ENCODE results near the gene PCDHGC3.
A peak's percentile ranks its signal among the peaks of the same experiment; 100 is the strongest.

Gene PCDHGC3

GRCh38 chr5:141477044-141477575, 1.3 kb downstream of the PCDHGC3 start:
- TF ChIP-seq YY1 (IDR thresholded peaks at IDR 0.05; ENCODE audit: low read depth) (no peak), ZBTB7A (IDR thresholded peaks at IDR 0.05; ENCODE audit: low read depth) (no peak), FOXM1 (IDR thresholded peaks at IDR 0.05; ENCODE audit: borderline replicate concordance, low read depth) (no peak), RAD21 (IDR thresholded peaks at IDR 0.05; ENCODE audit: low read depth) (no peak), CREB1 (IDR thresholded peaks at IDR 0.05; ENCODE audit: low read depth) (no peak)
- TF ChIP-seq, protein P1, sequence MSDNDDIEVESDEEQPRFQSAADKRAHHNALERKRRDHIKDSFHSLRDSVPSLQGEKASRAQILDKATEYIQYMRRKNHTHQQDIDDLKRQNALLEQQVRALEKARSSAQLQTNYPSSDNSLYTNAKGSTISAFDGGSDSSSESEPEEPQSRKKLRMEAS (IDR thresholded peaks at IDR 0.05), result no peak
- TF ChIP-seq, protein P2, sequence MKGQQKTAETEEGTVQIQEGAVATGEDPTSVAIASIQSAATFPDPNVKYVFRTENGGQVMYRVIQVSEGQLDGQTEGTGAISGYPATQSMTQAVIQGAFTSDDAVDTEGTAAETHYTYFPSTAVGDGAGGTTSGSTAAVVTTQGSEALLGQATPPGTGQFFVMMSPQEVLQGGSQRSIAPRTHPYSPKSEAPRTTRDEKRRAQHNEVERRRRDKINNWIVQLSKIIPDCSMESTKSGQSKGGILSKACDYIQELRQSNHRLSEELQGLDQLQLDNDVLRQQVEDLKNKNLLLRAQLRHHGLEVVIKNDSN (IDR thresholded peaks at IDR 0.05), result no peak

GRCh38 chr5:141477815-141478214, 2.0 kb downstream of the PCDHGC3 start:
- TF ChIP-seq CEBPB (IDR thresholded peaks at IDR 0.05), result no peak
- no peak for TF ChIP-seq ZBTB7A (IDR thresholded peaks at IDR 0.05; ENCODE audit: low read depth)
- TF ChIP-seq NFIC (IDR thresholded peaks at IDR 0.05), result no peak

DNA sequence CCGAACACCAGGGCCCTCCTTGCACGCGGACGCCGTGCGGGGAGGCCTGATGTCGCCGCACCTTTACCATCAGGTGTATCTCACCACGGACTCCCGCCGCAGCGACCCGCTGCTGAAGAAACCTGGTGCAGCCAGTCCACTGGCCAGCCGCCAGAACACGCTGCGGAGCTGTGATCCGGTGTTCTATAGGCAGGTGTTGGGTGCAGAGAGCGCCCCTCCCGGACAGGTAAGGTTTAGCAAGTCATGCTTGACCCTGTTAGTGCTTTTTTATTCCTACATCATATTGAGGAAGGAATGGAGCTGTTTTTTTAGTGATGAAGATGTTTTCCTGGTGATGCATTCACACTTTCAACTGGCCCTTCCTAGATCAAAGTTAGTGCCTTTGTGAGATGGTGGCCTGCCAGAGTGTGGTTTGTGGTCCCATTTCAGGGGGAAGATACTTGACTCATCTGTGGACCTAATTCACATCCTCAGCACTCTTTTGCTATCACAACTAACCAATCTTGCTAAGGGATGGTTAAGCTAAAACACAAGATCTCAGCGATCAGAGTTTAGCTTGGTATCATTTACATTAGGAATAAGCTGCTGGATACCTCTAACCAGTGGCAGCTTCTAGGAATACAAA, 2.7 kb downstream of the PCDHGC3 start:
- TF ChIP-seq YY1 (IDR thresholded peaks at IDR 0.05; ENCODE audit: low read depth), result no peak
- TF ChIP-seq RAD21 (IDR thresholded peaks at IDR 0.05; ENCODE audit: low read depth), result peak; percentile 9; the same call in 1 of the 2 replicates
- peak; percentile 49; the same call in 1 of the 2 replicates for TF ChIP-seq NFIC (IDR thresholded peaks at IDR 0.05)

DNA sequence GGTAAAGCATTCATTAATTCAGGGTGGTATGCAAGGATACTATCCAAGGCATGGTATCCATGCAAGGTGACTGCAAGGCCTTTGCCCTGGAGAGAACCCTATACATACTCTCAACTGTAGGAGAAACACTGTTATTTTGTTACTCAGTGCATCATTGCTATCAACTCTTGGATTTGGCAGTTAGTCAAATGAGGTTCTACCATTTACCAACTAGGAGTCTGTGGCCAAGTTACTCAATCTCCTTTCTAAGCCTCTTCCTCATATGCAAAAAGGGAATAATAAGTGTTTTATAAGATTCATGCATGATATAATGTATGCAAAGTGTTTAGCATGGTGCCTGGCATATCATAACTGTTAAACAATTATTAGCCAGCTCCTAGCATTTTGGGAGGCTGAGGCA, 4.0 kb downstream of the PCDHGC3 start:
- no peak for TF ChIP-seq RAD21 (IDR thresholded peaks at IDR 0.05; ENCODE audit: low read depth)
- TF ChIP-seq EP300 (IDR thresholded peaks at IDR 0.05; ENCODE audit: borderline replicate concordance), result no peak
- no peak for TF ChIP-seq ZBTB7A (IDR thresholded peaks at IDR 0.05; ENCODE audit: low read depth)
- no peak for TF ChIP-seq EGR1 (IDR thresholded peaks at IDR 0.05)
- no peak for TF ChIP-seq TEAD4 (IDR thresholded peaks at IDR 0.05)
- no peak for TF ChIP-seq CEBPB (IDR thresholded peaks at IDR 0.05)
- no peak for TF ChIP-seq TCF12 (IDR thresholded peaks at IDR 0.05; ENCODE audit: low read depth)
- TF ChIP-seq CREB1 (IDR thresholded peaks at IDR 0.05; ENCODE audit: low read depth), result no peak
- TF ChIP-seq, protein P2 (IDR thresholded peaks at IDR 0.05), result no peak
- no peak for TF ChIP-seq TAF1 (IDR thresholded peaks at IDR 0.05; ENCODE audit: low read depth)
- TF ChIP-seq, protein P1 (IDR thresholded peaks at IDR 0.05), result no peak
- no peak for TF ChIP-seq REST (IDR thresholded peaks at IDR 0.05; ENCODE audit: low read depth)
- TF ChIP-seq NFIC (IDR thresholded peaks at IDR 0.05), result no peak
- no peak for TF ChIP-seq YY1 (IDR thresholded peaks at IDR 0.05; ENCODE audit: low read depth)
- no peak for TF ChIP-seq FOXM1 (IDR thresholded peaks at IDR 0.05; ENCODE audit: borderline replicate concordance, low read depth)

- TF ChIP-seq, protein P2 (IDR thresholded peaks at IDR 0.05), result no peak
- TF ChIP-seq, protein P1 (IDR thresholded peaks at IDR 0.05), result no peak
- TF ChIP-seq EP300 (IDR thresholded peaks at IDR 0.05; ENCODE audit: borderline replicate concordance) (no peak), CREB1 (IDR thresholded peaks at IDR 0.05; ENCODE audit: low read depth) (no peak), TEAD4 (IDR thresholded peaks at IDR 0.05) (no peak)
These were observed 8.1 kb downstream of the PCDHGC3 start for GRCh38 chr5:141483902-141484301.

- TF ChIP-seq CREB1 (IDR thresholded peaks at IDR 0.05; ENCODE audit: low read depth) (no peak), REST (IDR thresholded peaks at IDR 0.05; ENCODE audit: low read depth) (no peak), YY1 (IDR thresholded peaks at IDR 0.05; ENCODE audit: low read depth) (no peak), EP300 (IDR thresholded peaks at IDR 0.05; ENCODE audit: borderline replicate concordance) (no peak), TCF12 (IDR thresholded peaks at IDR 0.05; ENCODE audit: low read depth) (no peak), TEAD4 (IDR thresholded peaks at IDR 0.05) (no peak), RAD21 (IDR thresholded peaks at IDR 0.05; ENCODE audit: low read depth) (no peak), FOXM1 (IDR thresholded peaks at IDR 0.05; ENCODE audit: borderline replicate concordance, low read depth) (no peak), ZBTB7A (IDR thresholded peaks at IDR 0.05; ENCODE audit: low read depth) (no peak), TAF1 (IDR thresholded peaks at IDR 0.05; ENCODE audit: low read depth) (no peak), EGR1 (IDR thresholded peaks at IDR 0.05) (no peak), CEBPB (IDR thresholded peaks at IDR 0.05) (no peak), NFIC (IDR thresholded peaks at IDR 0.05) (no peak)
- TF ChIP-seq, protein P1 (IDR thresholded peaks at IDR 0.05), result no peak
- TF ChIP-seq, protein P2 (IDR thresholded peaks at IDR 0.05), result no peak
These were observed 8.5 kb downstream of the PCDHGC3 start for GRCh38 chr5:141484310-141484640.
